Measurements from ENCODE around the gene VWA5B1.

The VWA5B1 gene

DNA sequence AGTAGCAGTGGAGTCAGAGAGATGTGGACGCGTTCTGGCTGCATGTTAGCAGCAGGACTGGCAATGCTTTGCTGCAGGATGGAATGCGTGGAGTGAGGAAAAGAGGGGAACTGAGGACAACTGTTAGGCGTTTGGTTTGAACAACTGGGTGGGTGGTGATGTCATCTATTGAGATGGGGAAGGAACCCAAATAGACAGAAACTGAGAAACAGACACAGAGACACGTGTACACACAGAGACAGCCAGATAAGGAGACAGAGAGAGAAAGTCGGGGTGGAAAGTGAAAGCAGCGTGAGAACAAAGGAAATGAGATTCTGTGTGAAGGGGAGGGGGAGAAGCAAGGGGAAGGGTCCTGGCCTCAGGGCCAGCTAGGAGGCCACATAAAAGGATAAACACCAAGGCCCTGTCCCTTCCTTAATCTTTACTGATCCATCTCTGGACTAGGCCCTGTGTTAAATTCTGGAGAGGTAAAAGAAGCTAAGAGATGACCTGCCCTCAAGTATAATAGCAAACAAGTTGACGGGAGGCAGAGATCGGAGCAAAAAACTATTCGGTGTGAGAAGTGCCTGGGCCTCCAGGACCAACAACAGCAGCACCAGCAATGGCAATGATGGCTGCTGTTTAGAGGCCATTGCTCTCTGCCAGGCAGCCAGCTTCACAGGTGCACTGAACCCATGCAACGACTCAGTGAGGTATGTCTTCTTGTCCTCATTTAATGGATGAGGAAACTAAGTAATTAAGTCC, 31.6 kb downstream of the VWA5B1 start:
- DNase-seq (ENCODE audit: low read depth) = no peak

DNA sequence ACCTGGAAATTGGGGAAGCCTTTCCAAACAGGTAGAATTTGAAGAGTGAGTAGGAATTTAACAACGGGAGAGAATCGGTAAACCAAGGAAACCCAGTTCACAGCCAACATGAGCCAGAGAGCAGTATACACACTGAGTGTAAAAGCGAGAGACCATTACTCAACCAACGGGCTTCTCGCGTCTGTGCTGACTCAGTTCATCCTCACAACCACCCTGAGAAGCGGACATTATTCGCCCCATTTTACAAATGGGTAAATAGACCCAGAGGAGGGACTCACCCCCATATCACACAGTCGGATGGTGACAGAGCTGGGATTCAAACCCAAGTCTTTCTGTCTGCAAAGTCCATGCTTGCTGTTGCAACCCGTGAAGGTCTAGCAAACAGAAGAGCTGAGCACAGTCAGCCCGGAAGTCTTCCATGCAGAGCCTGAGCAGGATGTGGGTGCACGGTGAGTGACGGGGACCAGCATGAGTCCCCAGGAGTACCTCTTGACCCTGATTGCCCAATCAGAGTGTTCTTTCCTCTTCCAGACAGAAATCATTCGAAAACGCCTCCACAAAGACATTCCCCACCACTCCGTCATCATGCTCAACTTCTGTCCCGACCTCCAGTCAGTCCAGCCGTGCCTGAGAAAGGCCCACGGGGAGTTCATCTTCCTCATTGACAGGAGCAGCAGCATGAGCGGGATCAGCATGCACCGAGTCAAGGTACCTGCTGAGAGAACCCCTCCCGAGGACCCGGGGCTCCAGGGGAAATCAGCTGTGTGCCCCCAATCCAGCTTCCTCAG, 32.3 kb downstream of the VWA5B1 start:
- DNase-seq (ENCODE audit: low read depth) = no peak

DNA sequence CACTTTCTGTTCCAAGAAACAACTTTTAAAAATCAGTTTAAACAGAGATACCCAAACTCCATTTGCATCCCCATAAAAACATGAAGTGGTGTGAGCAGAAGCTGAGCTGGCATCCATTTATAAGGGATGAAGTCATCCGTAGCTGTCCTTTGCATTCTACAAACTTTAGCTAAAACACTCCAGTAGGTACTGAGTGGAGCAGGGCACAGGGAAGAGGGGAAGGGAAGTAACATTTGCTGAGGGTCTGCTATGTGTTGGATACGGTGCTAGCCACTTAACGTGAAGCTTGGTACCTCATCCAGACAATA, 32.9 kb downstream of the VWA5B1 start:
- DNase-seq (ENCODE audit: low read depth) = no peak

DNA sequence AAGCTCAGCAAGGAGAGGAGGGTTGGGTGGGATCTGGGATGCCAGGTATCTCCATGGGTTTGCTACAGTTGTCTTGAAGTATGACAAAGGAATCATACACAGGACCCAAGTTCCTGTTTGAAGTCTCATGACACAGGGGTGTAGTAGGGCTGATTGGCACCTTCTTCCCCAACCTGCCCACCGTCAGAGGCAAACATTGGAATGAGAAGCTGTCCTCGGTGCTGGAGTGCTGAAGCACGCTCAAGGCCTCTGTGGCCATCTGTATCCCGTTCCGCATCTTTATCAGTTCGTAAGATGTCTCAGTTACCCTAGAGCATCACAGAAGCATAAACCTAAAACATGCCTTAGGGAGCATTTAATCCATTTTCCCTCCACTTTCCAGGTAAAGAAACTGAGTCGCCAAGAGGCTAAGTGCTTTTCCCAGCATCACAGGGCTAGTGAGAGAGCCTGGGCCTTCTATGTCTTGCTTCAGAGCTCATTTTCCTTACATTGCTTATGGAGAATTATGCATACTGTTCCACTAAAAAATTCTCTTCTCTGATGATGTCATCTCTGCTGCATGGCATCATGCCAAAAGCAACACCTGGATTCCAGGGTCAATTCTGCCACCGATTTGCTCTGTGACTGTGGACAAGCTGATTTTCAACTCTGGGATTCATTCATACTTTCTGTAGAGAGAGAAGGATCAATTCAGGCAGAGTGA, 34.2 kb downstream of the VWA5B1 start:
- no peak for DNase-seq (ENCODE audit: low read depth)

DNA sequence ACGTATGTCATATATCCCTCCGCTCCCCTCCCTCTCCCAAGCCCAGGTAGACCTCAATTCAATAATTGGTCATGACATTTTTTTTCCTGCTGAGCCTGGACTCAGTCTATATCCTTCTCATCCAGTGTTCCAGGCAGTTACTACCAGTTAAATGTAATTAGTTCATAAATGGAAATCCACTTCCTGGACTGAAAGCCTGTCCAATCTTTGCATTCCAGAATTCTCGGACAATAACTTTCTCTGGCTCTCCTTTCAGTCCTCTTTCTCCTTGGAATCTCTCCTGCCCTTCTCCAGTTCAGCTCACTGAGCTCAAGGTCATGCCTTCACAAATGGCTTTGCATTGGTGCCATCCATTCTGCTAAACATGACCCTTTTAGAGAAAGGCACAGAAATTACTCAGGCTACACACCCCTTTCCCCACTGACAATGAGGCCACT, 34.8 kb downstream of the VWA5B1 start:
- DNase-seq (ENCODE audit: low read depth) = no peak

DNA sequence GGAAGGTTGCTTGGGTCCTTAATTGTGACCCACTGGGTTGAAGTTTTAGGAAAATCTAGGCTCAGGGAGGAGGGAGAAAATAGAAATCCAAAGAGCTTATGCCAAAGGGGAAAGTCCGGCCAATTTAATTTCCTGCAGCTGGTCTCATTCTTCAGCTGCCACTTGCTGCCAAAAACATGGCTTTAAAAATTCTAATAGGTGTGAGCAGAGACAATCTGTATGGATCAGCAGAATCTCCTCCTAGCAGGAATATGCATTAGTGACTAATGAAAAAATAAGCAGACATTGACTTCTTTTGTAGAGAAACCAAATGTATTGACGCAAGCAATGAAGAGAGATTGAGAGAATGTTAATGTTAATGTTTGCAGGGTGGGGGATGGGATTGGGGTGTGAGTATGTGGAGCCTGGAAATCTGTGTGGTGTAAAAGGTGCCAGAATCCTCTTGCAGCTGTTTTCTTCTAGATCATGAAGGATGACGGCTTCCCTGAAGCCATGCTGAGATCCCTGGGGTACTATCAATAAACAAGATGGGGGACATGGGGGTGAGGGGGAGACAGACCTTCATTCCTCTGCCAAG, 35.3 kb downstream of the VWA5B1 start:
- no peak for DNase-seq (ENCODE audit: low read depth)

DNA sequence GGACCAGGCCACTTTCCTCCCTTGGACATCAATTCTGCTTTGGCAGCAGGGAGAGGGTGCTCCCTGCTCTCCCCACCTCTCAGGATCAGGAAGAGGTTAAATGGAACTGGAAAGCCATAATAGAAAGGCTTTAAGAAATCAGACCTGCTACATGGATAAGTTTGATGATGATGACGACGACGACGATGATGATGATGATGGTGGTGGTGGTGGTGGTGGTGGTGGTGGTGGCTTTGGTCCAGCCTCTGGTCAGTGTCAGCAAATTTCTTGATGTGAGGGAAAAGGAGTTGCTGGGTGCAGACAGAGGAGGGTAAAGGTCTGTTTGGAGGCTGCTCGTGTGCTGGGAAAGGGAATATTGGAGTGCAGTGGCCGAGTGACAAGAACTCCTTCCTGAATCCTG, 36.8 kb downstream of the VWA5B1 start:
- no peak for DNase-seq (ENCODE audit: low read depth)

DNA sequence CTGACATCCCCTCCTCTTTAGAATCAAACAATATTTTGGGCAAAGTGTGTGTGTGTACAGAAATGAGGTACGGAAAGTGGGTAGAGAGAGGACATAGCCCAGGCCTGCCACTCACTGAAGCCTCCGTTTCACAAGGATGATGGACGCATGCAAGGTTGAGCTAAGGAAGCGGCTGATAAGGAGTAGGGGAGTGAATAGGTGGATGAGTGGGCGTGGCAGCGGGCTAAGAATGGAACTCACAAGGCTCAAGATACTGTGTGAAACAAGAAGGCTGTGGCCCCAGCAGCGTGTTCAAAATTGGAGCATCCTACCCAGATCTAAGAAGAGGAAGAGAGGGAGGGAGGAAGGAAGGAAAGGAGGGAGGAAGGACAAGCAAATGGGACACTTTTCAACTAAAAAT, 37.5 kb downstream of the VWA5B1 start:
- DNase-seq (ENCODE audit: low read depth) = no peak

DNA sequence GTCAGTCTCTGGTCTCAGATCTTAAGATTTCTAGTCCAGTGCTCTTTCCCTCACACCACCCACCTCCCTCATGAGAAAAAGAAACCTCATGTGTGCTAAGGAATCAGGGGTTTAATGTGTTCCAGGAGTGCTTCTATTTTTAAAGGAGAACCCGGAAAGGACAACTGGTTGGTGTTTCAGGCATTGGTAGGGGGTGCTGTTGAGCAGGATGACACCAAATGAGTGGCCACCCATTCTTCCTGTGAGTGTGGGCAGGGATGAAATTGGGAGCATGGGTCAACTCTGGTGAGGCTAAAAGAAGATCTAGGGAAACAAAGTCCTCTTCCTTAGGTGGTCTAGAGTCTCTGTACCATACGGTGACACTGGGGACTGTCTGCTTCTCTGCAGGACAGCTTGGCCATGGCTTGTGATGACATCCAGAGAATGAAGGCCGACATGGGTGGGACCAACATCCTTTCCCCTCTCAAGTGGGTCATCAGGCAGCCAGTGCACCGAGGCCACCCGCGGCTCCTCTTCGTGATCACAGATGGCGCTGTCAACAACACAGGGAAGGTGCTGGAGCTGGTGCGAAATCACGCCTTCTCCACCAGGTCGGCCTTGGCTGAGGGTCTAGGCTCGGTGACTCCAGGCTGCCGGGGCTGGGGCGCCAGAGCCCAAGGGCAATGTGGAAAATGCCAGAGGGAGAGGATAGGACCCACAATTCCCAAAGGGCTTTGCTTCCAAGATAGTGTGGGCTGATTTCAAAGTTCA, 39.3 kb downstream of the VWA5B1 start:
- no peak for DNase-seq (ENCODE audit: low read depth)

DNA sequence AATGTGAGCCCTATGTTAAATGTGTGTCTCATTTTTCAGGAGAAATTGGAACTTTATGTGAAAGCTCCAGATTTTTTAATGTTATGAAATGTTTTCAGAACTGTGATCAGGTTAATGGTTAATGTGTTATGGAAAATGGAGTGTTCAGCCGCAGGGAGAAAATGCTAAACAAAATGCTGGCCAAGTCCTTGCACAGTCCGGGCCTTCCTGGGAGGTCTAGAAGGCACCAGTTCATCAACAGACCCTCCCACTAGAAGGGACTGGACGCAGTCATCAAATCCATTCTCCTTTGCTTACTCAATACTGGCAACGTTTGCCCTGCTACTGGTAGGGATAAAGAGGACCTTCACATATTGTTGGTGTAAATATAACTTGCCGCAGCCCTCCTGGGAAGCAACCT, 43.4 kb downstream of the VWA5B1 start:
- DNase-seq (ENCODE audit: low read depth) = no peak

DNA sequence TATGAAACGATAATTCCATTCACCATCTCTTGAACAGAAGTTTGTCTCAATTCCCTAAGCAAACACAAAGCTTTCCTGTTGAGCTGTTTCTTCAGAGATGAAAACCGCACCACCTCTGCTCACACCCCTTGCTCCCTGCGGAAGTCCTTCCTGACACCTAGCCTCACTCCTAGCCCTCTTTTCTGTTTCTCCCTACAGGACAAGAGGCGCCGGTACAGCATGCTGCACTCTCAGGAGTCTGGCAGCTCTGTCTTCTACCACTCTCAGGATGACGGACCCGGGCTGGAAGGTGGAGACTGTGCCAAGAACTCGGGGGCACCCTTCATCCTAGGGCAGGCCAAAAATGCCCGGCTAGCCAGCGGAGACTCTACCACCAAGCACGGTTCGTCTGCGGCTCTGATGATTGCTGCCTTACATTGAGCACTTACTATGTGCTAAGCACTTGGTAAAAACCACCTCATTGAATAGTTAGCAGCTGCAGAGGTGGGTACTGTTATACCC, 45.5 kb downstream of the VWA5B1 start:
- no peak for DNase-seq (ENCODE audit: low read depth)

DNA sequence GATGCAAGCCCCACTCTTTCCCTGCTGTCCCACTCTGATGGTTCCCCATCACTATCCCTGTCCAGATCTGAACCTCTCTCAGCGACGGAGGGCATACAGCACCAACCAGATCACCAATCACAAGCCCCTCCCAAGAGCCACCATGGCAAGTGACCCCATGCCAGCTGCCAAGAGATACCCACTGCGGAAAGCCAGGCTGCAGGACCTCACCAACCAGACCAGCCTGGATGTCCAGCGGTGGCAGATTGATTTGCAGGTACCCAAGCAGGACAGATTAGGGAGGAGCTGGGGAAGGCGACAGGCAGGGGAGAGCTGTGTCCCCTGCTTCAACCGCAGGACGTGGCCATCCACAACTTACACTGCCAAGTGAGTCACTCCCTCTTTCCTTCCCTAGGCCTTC, 46.9 kb downstream of the VWA5B1 start:
- no peak for DNase-seq (ENCODE audit: low read depth)

DNA sequence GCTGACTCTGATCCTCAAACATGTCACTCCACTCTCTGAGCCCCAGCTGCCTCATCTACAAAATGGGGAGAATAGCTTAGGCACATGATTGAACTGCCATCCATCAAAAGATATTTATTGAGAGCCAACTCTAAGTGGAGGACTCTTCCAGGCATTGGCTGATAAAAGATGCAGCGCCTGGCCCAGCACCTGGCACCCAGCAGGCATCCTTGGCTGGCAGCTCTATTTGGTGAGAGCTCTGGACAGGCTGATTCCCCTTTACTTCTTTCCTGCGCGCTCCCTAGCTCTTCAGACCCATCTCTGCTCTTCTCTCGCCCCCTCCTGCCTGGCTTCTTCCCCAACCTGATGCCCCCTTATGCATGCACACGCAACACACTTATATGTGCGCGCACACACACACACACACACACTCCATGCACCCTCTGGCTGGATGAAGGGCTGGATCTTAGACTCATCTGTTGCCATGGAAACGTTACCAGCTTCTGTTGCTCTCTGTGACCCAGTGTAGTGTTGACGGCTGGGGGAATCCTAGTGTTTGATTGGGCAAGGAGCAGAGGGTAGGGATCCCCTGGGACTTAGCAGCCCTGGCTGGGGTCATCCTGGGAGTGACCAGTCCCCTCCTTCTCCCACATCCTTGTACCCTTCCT, 49.3 kb downstream of the VWA5B1 start:
- DNase-seq (ENCODE audit: low read depth) = no peak

DNA sequence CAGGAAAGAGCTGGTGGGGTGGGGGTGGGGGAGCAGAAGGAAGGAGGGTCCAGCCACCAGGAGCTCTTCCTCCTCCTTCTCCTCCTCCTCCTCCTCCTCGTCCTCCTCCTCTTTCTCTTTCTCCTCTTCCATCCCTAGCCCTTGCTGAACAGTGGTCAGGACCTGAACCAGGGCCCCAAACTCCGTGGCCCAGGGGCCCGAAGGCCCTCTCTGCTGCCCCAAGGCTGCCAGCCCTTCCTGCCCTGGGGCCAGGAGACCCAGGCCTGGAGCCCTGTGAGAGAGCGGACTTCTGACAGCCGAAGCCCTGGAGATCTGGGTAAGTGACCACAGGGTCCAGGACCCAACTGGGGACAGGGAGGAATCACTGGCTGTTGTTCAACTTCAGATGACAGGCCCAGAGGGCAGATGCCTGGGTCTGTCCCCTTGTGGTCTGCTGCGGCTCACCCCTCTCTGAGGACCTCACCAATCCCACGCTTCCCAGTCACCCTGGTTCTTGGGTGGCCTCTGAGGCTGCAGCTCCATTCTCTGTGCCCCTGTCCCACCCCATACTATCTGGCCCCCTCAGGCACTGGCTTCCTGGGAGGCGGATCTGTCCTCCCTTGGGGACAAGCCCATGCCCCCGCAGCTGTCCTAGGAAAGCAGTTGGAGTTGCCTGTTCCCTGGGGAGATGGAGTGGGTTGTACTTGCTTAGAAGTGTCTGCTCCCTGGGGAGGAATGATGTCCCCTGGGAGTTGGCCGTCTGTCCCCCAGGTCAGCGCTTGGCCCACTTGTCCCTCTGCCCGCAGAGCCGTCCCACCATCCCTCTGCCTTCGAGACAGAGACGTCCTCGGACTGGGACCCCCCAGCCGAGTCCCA, 51.8 kb downstream of the VWA5B1 start:
- DNase-seq (ENCODE audit: low read depth) = no peak

DNA sequence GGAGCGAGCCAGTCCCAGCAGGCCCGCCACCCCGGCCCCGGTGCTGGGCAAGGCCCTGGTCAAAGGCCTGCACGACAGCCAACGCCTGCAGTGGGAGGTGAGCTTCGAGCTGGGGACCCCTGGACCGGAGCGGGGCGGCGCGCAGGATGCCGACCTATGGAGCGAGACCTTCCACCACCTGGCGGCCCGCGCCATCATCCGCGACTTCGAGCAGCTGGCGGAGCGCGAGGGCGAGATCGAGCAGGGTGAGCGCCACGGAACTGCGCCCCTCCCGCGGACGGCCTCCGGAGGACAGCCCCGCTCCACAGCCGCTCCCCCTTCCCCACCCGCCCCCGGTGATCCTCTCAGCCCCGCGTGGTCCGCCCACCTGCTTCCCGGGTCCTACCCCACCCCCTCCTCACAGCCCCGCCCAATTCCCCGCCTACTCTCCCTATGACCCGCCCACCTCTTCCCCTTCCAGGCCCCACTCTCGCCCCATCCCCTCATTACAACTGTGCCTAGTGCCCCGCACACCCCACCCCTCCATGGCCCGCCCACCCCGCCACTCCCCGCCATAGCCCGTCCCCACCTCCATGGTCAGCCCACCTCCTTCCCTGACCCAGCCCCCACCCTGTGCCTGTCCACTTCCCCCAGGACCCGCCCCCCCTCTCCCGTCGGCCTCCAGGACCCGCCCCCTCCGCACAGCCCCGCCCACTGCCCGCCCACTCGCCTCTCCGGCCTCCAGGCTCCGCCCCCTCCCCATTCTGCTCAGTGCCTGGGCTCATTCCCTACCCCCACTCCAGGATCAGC, 52.7 kb downstream of the VWA5B1 start:
- no peak for DNase-seq (ENCODE audit: low read depth)

DNA sequence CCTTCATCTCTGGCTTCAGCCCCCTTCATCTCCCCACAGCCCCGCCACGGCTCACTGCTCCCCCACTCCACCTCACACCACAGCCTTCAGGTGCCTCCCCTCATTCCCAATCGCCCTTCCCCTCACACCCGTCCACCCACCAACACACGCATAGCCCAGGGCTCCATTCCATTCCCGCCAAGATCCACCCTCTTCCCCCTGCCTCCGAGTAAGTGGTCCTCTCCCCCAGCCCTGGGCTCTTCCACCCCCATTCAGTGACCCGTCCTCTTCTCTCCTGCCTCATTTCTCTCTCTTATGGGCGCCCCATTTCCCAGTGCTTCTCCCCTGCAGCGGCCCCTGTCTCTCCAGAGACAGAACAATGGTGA, 53.2 kb downstream of the VWA5B1 start:
- no peak for DNase-seq (ENCODE audit: low read depth)

DNA sequence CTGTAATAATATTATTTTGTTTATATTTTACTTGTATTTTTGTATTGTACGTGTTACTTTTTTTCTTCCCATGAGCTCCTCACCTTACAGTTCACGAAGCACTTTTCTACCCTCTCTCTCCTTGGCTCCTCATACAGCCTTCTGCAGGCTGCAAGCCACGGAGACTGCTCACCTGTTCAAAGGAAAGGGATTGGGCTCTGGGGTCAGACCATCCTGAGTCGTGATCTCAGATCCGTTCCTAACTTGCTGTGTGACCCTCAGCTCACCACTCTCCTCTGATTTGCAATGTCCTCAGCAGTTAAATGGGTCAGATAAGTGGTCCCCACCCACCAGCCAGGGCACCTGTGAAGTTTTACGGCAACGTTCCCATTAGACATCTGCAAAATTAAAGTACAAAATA, 54.1 kb downstream of the VWA5B1 start:
- DNase-seq (ENCODE audit: low read depth) = no peak

DNA sequence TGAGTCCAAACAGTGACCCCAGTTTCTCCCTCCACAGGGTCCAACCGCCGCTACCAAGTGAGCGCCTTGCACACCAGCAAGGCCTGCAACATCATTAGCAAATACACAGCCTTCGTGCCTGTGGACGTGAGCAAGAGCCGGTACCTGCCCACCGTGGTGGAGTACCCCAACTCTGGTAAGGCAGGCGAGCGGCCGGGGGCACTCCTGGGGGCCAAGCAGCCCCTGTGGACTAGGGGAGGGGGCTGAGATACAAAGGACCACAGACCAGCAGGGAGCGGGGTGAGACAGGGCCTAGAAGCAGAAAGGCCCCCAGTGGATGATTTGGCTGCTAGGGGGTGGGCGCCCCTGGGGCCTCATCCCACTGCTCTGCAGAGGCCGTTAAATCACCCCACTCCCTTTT, 54.7 kb downstream of the VWA5B1 start:
- no peak for DNase-seq (ENCODE audit: low read depth)

DNA sequence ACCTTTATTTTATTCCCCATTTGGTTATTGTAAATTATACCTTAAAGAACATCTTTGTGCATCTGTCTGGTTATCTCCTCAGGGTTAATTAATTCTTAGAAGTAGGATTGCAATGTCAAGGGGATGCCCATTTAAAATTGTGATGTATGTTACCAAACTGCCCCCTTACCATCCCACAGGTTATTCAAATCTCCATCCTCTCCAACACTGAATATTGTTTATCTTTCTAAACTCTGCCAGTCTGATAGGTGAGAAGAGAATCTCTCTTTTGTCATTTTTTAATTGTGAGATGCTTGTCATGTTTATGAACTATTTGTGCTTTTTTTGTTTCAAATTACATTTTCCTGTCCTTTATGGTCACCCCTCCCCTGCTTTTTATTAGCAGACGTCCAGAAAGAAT, 55.8 kb downstream of the VWA5B1 start:
- no peak for DNase-seq (ENCODE audit: low read depth)

DNA sequence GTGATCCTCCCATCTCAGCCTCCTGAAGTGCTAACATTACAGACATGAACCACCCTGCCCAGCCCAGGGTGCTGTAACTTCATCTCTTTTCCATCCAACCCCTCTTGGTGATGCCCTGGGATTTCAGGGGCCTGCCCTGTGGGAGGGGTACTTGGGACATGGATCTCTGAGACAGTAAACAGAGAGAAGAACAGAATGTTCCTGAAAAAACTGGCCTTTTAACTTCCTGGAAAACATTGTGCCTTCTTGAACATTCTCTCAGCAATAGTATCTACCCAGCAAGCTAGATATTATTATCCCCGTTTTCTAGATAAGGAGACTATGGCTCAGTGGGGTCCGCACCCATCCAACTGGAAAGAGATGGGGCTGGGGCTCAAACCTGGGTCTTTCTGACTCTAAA, 57.0 kb downstream of the VWA5B1 start:
- DNase-seq (ENCODE audit: low read depth) = no peak
